IgD-negative memory B cell (primary cell): Measurements from ENCODE around the gene PKMYT1. TPM values are rescaled to one million over a fixed set of nuclear protein-coding genes. Genes with fewer than 3 reads are reported as not detected.

ENCODE experiments used
- H3K27ac Mint-ChIP-seq, 3 donors: one replicate each; pipeline ENCODE4 v1.8.0; 2020 to 2022; ENCODE audit warnings: mild to moderate bottlenecking in 3 of 3, mixed read lengths in 3 of 3, moderate library complexity in 1 of 3
- H3K27me3 Mint-ChIP-seq: one replicate; pipeline ENCODE4 v1.8.0; 2021; ENCODE audit warnings: mixed read lengths
- H3K36me3 Mint-ChIP-seq: one replicate; pipeline ENCODE4 v1.8.0; 2020; ENCODE audit warnings: mild to moderate bottlenecking, mixed read lengths
- H3K4me1 Mint-ChIP-seq, 3 donors: one replicate each; pipeline ENCODE4 v1.8.0; 2020 to 2022; ENCODE audit warnings: mixed read lengths in 3 of 3, mild to moderate bottlenecking in 1 of 3
- H3K4me3 Mint-ChIP-seq, 4 donors: one replicate each; pipeline ENCODE4 v1.8.0; 2020 to 2022; ENCODE audit warnings: mild to moderate bottlenecking in 4 of 4, mixed read lengths in 4 of 4, moderate library complexity in 3 of 4
- H3K9me3 Mint-ChIP-seq, 3 donors: one replicate each; pipeline ENCODE4 v1.8.0; 2020 to 2021; ENCODE audit warnings: mixed read lengths in 3 of 3, mild to moderate bottlenecking in 1 of 3
- polyA plus RNA-seq: library from polyadenylated mRNA; unstranded; fragments of 300-500 nt; fragmentation: Illumina TruSeq; gene quantifications from one replicate; pipeline ENCODE4 v1.2.3, GENCODE V29; 2021

Gene PKMYT1
- polyA plus RNA-seq, 1 donor from 2014 or later, result 1.4 TPM

DNA sequence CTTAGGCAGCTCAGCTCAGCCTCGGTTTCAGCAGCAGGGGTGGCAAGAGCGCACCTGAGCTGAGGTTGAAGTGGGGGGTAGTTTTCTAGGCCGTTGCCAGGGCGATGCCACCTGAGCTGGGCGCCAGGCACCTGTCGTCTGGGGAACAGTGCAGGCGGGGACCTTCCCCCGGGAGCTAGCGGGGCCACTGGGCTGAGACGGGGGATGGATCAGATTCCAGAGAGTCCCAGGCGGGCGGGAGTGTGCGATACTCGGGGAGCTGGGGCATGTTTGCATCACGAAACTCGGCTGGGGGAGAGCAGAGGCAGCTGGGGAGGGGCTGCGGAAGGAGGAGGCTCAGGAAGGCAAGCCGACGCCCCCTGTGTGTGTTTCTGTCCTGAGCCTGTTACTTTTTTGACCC lies 32.0 kb upstream of the PKMYT1 start:
- Mint-ChIP-seq H3K9me3 (no peaks in the 10 kb centered on the region), H3K36me3 (no peaks in the 10 kb centered on the region), H3K4me3 (no peak overlapping the region), H3K27me3 (peaks cover 26% of the 10 kb centered on the region), H3K4me1 (peaks cover 8 to 12% (median 8%) of the 10 kb centered on the region in 3 donors), H3K27ac (no peak overlapping the region)

DNA sequence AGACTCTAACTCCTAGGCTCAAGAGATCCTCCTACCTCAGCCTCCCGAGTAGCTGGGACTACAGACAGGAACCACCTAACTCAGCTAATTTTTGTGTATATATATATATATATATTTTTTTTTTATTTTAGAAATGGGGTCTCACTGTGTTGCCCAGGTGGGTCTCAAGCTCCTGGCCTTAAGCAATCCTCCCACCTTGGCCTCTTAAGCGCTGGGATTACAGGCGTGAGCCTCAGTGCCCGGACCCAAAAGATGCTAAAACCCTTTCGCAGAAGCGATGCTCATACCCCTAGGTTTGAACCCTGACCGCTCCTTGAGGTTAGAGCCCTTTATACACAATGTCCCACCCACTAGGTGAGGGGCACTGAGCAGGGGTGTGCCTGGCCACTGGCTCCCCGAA lies 30.3 kb upstream of the PKMYT1 start:
- H3K4me3 Mint-ChIP-seq, result no peak overlapping the region

DNA sequence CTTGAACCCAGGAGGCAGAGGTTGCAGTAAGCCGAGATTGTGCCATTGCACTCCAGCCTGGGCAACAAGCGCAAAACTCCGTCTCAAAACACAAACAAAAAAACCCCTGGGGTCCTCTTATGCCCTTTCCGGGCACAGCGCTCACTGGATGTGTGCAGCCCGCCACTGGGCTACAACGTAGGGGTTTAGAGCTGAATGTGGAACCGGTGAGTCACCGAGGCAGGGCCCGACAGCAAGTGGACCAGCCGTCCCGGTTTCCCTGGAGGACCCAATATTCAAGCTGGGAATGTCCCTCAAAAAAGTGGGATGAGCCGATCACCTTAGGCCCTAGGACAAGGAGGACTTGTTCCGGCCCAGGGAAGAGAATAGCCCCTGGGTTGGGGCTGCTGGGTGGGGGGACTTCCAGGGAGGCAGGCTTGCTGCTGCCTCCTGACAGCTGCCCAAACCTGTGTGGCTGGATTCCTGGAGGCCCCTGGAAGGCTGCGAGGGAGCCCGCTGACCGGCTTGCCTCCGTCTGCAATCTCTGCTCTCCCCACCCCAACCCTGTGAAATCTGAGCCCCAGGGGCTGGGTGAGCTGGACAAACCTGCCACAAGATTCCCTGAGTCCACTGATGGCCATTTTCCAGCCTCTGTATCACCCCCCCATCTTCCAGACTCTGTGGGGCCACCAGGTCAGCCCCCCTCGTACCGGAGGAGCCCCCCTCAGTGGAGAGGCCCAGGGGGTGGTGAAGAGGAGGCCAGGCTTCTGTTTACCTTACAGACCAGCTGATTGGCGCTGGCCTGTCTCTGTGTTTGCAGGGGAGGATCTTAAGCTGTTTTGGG lies 29.5 kb upstream of the PKMYT1 start:
- Mint-ChIP-seq H3K9me3 (no peaks in the 10 kb centered on the region), H3K36me3 (no peaks in the 10 kb centered on the region), H3K4me1 (peaks cover 15 to 18% (median 15%) of the 10 kb centered on the region in 3 donors), H3K27ac (no peak overlapping the region), H3K27me3 (peaks cover 33% of the 10 kb centered on the region), H3K4me3 (no peak overlapping the region)

More for the DNA sequence above, 30.3 kb upstream of the PKMYT1 start:
- no peak overlapping the region for H3K27ac Mint-ChIP-seq
- peaks cover 28% of the 10 kb centered on the region for H3K27me3 Mint-ChIP-seq
- H3K36me3 Mint-ChIP-seq, result no peaks in the 10 kb centered on the region
- H3K9me3 Mint-ChIP-seq, result no peaks in the 10 kb centered on the region
- H3K4me1 Mint-ChIP-seq, result peaks cover 15 to 18% (median 15%) of the 10 kb centered on the region in 3 donors

DNA sequence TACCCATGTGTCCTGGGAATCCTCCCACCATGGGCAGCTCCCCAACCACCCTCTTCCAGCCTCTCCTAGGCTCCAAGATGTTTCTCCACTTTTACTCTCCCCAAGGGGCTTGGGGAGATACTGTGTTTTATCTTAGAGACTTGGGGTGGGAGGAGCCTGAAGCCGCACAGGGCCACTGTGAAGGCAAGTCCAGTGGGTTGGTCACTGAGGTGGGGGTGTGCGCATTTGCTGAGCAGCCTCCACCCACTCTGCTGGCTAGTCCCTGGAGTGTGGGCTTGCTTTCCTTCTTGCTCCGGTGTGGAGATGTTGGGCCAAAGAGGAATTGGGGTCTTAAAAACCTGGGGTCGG lies 28.4 kb upstream of the PKMYT1 start:
- peaks cover 15 to 19% (median 18%) of the 10 kb centered on the region in 3 donors for H3K4me1 Mint-ChIP-seq
- peaks cover 33% of the 10 kb centered on the region for H3K27me3 Mint-ChIP-seq
- no peaks in the 10 kb centered on the region for H3K9me3 Mint-ChIP-seq
- H3K36me3 Mint-ChIP-seq, result no peaks in the 10 kb centered on the region
- H3K27ac Mint-ChIP-seq, result no peak overlapping the region
- H3K4me3 Mint-ChIP-seq, result peak overlapping the region in 1 of 4 donors; percentile 40

DNA sequence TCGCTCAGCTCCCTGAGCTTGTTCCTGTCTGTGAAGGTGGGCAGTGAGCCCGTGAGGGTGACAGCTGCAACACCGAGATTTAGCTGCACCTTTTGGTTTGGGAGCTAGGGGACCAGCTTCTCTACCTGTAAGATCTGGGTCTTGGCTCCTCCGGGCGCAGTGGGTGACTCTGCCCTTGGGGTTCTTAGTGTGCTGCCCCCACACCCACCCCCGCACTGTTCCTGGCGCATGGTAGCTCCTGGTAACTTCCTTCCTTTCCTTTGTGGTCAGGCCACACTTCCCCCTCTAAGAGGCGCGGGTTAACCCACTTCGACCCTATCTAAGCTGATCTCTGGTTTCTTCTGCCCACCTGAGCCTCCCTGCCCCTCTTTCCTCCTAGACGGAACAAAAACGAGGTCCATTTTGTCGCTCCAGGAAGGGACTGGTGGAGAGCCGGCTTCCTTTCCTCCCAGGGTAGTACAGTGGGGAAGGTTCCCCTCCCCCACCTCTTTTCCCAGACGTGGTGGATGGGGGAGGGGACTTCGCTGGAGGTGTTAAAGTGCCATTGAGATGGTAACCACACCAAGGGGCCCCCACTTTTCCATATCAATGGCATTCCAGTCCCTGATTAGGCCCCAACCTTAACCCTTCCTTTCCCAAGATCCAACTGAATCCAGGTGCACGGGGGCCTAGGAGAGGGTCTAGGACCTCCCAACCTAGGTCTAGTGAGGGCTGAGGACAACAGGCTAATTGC lies 27.9 kb upstream of the PKMYT1 start:
- H3K36me3 Mint-ChIP-seq, result no peaks in the 10 kb centered on the region
- peaks cover 15 to 20% (median 20%) of the 10 kb centered on the region in 3 donors for H3K4me1 Mint-ChIP-seq
- H3K4me3 Mint-ChIP-seq, result peak overlapping the region; percentile 25 to 91 (median 69)
- H3K27ac Mint-ChIP-seq, result peak overlapping the region in 1 of 3 donors; percentile 79
- no peaks in the 10 kb centered on the region for H3K9me3 Mint-ChIP-seq
- peaks cover 33% of the 10 kb centered on the region for H3K27me3 Mint-ChIP-seq

DNA sequence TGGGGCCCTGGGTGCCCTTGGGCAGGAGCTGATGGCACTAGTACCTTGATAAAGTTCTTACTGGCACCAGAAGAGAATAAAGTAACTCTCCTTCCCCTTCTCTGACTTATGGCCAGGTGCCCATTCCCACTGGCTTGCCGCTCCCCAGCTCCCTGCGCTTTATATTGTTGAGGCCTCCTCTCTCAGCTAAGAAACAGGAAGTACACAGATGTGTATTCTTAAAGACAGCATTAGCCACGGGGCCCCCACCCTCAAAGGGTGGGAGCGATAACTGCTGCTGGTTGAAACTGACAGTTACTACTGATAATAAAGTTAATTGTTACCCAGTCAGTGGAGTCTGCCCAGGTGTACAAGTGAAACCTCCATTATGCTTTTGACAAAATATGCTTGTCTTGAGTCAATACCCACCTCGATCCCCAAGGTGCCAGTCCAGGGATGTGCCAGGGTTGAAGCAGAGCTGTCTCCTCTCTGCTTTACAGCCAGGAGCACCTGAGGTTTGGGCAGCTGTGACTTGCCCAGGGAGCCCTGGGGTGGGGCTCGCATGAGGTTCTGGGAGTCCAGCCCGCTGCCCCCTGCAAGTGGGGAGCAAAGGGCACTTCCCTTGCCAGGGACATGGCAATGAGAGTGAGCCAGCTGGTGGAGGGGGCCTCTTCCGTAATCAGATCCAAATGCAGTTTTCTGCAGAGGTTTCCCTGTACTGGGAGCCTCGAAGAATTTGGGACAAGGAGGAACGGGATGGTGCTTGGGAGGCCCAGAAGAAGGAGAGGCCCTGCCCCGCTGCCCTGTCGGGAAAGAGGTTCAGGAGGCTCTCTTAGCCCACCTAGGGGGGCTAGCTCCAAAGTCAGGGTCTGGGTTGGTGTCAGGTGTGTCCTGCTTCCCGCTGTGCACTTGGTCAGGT lies 27.1 kb upstream of the PKMYT1 start:
- Mint-ChIP-seq H3K27ac (peak overlapping the region in 1 of 3 donors; percentile 83), H3K4me3 (peak overlapping the region; percentile 25 to 91 (median 84)), H3K9me3 (no peaks in the 10 kb centered on the region), H3K4me1 (peaks cover 15 to 22% (median 20%) of the 10 kb centered on the region in 3 donors), H3K27me3 (peaks cover 28% of the 10 kb centered on the region), H3K36me3 (no peaks in the 10 kb centered on the region)

DNA sequence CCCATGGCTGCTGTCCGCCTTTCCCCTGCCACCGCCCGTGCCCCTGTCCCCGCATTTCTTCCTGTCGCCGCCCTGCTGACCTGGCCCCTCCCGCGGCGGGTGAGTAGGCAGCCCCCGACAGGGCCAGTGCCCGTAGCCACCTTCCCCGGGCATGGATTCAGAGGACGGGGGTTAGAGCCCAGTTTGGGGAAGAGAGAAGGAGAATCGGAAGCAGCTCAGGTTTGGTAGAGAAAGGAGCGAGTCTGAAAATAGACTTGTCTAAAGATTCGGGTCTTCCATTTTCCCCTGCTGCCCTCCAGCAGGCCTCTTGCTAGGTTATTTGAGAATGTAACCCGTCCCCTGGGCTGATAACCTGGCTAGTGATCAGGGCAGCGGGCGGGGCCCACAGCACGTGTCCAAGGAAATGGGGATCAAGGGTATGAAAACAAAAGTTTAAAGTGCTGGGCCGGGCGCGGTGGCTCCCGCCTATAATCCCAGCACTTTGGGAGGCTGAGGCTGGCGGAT lies 24.6 kb upstream of the PKMYT1 start:
- no peaks in the 10 kb centered on the region for H3K9me3 Mint-ChIP-seq
- H3K36me3 Mint-ChIP-seq, result peaks cover 2% of the 10 kb centered on the region
- peak overlapping the region in 1 of 3 donors; percentile 57 for H3K27ac Mint-ChIP-seq
- peak overlapping the region in 3 of 4 donors; percentile 74 to 87 (median 76) for H3K4me3 Mint-ChIP-seq
- H3K27me3 Mint-ChIP-seq, result peaks cover 25% of the 10 kb centered on the region
- H3K4me1 Mint-ChIP-seq, result peaks cover 15 to 22% (median 20%) of the 10 kb centered on the region in 3 donors

DNA sequence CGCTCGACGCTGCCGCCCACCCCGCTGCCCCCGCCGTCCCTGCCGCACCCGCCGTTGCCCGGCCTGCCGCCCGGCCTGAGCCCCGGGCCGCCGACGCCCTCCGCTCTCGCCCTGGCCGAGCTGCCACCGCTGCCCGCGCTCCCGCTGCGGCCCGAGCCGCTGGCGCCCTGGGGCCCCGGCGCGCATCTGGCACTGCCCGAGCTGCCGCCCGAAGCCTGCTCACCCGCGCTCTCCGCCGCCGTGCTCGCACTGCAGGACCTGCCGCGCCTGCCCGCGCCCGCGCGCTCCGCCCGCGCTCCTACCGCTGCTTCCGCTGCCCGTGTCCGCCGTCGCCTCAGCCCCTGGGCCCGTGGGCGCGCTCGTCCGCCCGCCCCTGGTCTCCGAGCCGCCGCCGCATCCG lies 24.1 kb upstream of the PKMYT1 start:
- H3K27ac Mint-ChIP-seq, result no peak overlapping the region
- no peaks in the 10 kb centered on the region for H3K9me3 Mint-ChIP-seq
- no peak overlapping the region for H3K4me3 Mint-ChIP-seq
- H3K36me3 Mint-ChIP-seq, result peaks cover 2% of the 10 kb centered on the region
- H3K27me3 Mint-ChIP-seq, result peaks cover 26% of the 10 kb centered on the region
- peaks cover 15 to 22% (median 20%) of the 10 kb centered on the region in 3 donors for H3K4me1 Mint-ChIP-seq

DNA sequence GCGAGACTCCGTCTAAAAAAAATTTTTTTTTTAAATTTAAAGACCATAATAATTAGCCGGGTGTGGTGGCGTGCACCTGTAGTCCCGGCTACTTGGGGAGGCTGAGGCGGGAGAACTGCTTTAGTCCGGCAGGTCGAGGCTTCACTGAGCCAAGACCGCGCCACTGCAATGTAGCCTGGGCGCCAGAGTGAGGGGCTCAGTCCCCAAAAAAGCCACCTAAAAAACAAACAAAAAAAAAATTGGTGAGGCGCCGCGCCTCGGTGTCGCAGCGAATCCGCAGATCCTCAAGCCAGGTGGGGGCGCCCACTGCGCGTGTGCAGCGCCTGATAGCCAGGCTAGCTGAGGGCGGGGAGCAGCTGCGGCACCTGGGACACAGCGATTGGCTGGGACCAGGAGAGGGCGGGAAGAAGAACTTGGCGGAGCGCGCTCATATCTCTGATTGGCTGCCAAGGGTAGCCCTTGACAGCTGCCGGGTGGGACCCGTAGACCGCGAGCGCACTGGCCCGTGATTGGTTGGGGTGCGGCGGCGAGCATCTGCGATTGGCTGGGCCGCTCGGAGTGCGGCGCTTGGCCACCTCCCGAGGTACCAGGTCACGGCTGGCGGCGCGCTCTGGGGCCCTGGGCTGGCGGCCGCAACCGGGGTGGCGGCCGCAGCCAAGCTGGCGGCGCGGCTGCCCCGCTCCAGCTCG lies 23.5 kb upstream of the PKMYT1 start:
- H3K27ac Mint-ChIP-seq, result peak overlapping the region; percentile 47 to 86 (median 53)
- H3K27me3 Mint-ChIP-seq, result peaks cover 29% of the 10 kb centered on the region
- H3K36me3 Mint-ChIP-seq, result peaks cover 2% of the 10 kb centered on the region
- H3K4me3 Mint-ChIP-seq, result peak overlapping the region; percentile 61 to 88 (median 78)
- H3K4me1 Mint-ChIP-seq, result peaks cover 15 to 20% (median 20%) of the 10 kb centered on the region in 3 donors
- no peaks in the 10 kb centered on the region for H3K9me3 Mint-ChIP-seq

DNA sequence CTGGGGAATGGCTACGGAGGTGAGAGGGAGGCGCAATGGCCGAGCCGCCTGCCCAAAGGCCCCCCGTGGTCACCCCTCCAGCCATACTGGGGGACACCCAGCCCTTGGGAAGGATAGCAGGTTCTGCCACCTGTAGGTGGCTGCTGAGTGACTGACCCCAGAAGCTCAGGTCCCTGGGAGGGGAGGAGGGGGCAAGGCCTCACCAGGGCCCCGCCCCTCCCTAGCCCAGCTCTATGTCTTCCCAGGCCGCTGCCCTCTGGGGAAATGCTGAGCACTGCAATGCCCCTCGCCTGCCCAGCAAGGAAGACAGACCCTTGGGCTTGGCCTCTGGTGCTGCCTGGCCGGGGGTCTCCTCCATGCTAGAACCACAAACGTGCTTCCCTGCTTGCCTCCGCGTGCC lies 21.1 kb upstream of the PKMYT1 start:
- Mint-ChIP-seq H3K27me3 (peaks cover 15% of the 10 kb centered on the region), H3K27ac (peak overlapping the region in 1 of 3 donors; percentile 52), H3K4me1 (peaks cover 0 to 5% (median 4%) of the 10 kb centered on the region in 3 donors), H3K4me3 (peak overlapping the region in 1 of 4 donors; percentile 39), H3K9me3 (no peaks in the 10 kb centered on the region), H3K36me3 (peaks cover 2% of the 10 kb centered on the region)

DNA sequence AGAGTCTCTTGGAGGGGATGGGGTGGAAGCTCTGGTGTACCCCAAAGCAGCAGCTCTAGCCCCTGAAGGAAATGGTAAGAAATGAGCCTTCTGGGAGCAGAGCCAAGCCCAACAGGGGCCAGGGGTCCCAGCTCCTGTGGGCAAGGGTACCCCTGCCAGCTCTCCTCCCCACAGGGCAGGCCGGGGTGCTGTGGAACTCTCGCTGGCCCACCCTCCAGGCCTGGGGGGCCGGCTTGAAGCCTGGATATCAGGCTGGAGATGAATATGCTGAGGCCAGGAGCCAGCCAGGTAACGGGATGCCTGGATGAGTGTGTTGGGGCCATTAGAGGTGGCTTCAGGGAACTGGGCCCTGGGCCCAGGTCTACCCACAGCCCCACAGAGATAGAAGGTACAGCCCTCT lies 20.3 kb upstream of the PKMYT1 start:
- peaks cover 11% of the 10 kb centered on the region for H3K27me3 Mint-ChIP-seq
- peaks cover 2% of the 10 kb centered on the region for H3K36me3 Mint-ChIP-seq
- no peaks in the 10 kb centered on the region for H3K9me3 Mint-ChIP-seq
- H3K4me1 Mint-ChIP-seq, result peaks cover 0 to 5% (median 4%) of the 10 kb centered on the region in 3 donors
- H3K27ac Mint-ChIP-seq, result peak overlapping the region in 1 of 3 donors; percentile 52
- no peak overlapping the region for H3K4me3 Mint-ChIP-seq

DNA sequence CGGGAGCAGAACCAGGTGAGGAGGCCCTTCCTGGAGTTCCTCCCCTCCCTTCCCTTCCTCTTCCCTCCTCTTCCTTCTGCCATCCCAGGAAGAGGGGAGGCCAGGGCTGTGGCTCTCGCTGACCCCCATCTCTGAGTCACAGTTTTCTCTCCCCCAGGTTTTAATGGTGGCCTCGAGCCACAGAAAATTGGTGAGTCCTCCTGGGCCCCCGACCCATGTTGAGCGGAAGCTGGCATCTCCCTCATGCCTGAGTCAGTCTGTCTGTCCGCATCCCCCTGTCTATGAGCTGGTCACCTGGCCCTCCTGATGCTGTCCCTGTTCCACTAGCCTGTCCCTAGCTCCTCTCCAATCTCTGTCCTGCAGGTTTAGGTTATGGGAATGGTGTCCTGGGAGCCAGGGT lies 19.7 kb upstream of the PKMYT1 start:
- H3K36me3 Mint-ChIP-seq, result peaks cover 2% of the 10 kb centered on the region
- peaks cover 0 to 5% (median 4%) of the 10 kb centered on the region in 3 donors for H3K4me1 Mint-ChIP-seq
- H3K27ac Mint-ChIP-seq, result no peak overlapping the region
- H3K27me3 Mint-ChIP-seq, result peaks cover 8% of the 10 kb centered on the region
- H3K9me3 Mint-ChIP-seq, result no peaks in the 10 kb centered on the region
- no peak overlapping the region for H3K4me3 Mint-ChIP-seq

DNA sequence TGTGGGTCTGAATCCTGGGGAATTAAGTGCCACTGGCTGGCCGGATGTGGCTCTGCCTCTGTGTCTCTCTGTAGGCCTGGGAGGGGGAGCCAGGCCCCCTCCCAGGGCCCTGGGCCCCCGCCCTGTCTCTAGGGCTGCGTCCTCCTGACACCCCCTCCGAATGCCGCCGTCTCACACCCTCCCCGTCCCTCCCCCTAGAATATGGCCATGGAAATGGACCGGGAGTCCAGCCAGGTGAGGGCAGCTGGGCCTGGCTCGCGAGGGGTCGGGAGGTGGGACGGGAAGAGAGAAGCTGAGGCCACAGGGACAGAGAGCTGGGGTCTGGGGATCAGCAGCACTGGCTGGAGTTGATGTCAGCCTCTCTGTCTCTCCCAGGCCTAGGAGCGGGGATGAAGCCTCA lies 16.1 kb upstream of the PKMYT1 start:
- Mint-ChIP-seq H3K4me1 (no peaks in the 10 kb centered on the region), H3K27ac (no peak overlapping the region), H3K9me3 (no peaks in the 10 kb centered on the region), H3K36me3 (peaks cover 2% of the 10 kb centered on the region), H3K4me3 (no peak overlapping the region), H3K27me3 (peaks cover 6% of the 10 kb centered on the region)
